Measurements from ENCODE around the gene SLC45A2.
"Not testable (repeated sequence)": the region's sequence is repeated elsewhere in the genome, so short reads cannot be mapped to it uniquely, and the experiment has no call there.

The SLC45A2 gene, protein sequence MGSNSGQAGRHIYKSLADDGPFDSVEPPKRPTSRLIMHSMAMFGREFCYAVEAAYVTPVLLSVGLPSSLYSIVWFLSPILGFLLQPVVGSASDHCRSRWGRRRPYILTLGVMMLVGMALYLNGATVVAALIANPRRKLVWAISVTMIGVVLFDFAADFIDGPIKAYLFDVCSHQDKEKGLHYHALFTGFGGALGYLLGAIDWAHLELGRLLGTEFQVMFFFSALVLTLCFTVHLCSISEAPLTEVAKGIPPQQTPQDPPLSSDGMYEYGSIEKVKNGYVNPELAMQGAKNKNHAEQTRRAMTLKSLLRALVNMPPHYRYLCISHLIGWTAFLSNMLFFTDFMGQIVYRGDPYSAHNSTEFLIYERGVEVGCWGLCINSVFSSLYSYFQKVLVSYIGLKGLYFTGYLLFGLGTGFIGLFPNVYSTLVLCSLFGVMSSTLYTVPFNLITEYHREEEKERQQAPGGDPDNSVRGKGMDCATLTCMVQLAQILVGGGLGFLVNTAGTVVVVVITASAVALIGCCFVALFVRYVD

DNA sequence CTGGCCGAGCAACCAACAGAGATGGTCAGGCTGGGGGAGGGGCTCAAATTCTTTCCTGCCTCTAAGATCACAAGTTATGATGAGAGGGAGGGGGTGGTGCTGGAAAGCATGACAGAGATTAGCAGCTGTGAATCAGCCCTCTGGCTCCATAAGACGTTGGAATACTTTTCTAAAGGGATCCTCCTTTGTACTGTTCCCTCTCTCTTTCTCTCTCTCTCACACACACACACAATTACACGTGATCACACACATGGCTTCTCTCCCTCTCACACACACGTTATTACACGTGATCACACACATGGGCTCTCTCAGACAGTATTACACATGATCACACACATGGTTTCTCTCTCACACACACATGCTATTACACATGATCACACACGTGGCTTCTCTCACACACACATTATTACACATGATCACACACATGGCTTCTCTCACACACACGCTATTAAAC lies at the start of gene SLC45A2:
TSS of gene SLC45A2 (minus strand) at position 23 of the 454 bp plus-strand sequence. CDS start 110 bp downstream, outside the sequence.
- DNase-seq = no peak
- intact Hi-C loops (cut with DNase I) = no loop called here

DNA sequence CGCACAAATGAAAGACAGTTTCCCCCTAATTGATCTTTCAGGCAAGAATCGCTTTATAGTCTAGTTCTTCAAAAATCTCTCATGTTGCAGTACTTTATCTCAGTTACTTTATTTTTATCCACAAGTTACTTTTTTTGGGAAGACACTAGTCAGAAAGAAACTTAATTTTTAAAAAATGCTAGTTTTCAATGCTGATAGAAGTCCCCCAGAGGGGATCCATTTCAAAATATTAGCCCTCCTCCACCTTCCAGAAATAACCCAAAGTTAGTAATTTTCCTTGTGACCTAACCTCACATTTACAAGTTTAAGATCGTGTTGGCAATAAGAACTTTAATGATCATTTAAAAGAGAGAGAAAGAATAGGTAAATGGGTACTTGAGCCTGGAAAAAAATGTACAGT lies 47.5 kb upstream of the SLC45A2 start:
- DNase-seq = no peak
- intact Hi-C loops (cut with DNase I) = no loop called here

DNA sequence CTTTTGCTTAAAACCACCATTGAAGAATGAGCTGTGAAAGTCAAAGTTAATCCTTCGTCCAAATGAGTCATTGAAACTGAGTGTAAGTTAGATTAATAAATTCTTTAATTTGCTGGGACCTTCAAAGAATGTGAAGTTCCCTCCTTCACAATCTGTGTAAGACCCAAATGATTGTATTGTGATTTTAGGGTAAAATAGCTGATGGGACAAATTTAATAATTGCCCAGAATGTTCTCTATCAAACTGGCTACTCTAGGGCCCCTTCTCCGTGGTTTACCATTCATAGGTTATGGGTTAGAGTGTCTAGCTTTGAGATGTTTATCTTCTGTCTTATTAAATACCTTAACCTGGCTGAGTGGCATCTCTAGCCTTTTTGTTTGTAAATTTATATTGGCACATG lies 46.6 kb upstream of the SLC45A2 start:
- no peak for DNase-seq
- intact Hi-C loops (cut with DNase I) = no loop called here

DNA sequence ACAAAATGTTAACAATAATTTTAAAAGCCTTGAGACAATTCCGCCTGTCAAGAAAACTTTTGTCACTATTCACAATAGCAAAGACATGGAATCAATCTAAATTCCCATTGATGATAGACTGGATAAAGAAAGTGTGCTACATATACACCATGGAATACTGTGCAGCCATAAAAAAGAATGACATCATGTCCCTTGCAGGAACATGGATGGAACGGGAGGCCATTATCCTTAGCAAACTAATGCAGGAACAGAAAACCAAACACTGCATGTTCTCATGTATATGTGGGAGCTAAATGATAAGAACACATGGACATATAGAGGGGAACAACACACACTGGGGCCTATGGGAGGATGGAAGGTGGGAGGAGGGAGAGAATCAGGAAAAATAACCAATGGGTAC lies 46.1 kb upstream of the SLC45A2 start:
- DNase-seq; intact Hi-C loops (cut with DNase I): not testable (repeated sequence)

DNA sequence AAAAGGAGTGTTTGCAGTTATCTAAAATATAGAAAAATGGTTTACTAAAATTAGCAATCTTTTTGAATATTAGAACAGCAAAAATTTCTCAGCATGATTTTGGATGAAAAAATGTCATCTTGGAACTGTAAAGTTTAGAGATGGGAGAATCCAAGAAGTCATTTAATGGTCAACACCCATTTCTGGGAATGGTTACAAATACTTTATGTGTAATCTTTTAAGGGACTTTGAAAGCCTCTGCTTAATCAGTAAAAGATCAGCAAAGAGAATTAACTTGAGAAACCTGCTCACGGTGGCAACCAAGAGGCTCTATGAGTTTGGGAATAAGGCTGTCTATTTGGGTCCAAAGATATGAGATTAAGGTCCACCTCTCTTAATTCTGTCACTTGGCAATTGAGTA lies 45.6 kb upstream of the SLC45A2 start:
- intact Hi-C loops (cut with DNase I) = no loop called here

DNA sequence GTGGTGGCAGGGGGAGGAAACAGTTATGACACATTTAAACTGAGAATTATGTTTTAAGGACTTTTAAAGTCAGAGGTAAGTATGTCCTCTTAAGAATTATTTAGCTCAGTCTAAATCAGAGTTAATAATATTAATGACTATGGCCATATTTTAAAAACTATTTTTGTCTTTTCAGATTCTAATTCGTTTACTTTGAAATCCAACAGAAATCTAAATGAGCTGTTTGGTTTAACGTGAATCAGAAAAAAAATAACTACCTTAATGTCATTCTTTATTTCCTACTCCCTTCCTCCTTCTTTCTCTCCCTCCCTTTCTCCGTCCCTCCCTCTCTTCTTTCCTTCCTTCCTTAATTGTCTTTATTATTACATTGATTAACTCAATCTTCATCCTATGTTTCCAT lies 43.9 kb upstream of the SLC45A2 start:
- intact Hi-C loops (cut with DNase I) = no loop called here

More for the DNA sequence above, 45.6 kb upstream of the SLC45A2 start:
- DNase-seq = no peak

DNA sequence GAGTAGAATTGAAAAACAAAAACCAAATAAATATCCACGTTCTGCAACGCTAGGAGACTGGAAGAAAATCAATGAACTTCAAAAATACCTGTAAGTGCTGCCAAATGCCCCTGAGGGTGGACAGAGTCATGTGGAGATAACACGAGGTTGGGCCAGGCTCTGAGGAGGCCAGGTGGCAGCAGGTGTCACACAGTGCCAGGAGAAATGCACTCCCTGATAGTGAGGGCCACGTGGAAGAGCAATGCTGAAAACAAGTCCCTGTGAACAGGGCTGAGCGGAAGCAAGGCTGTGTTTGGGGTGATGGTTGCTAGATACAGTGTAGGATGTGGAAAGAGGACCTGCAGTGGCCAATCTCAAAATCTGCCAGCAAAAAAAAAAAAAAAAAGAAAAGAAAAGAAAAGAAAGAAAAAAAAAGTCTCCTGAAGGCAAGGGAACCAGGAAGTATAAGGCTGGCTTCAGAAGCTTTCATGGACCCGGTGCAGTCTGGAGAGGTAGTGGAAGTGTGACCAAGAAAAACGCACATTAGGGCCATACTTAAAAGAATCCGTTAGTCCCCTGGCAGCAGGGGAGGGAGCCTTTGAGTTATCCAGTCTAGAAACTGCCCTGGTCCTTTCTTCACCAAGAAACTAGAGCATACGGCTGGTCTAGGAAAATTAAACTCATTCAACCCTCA lies 41.7 kb upstream of the SLC45A2 start:
- DNase-seq = no peak

More for the DNA sequence above, 43.9 kb upstream of the SLC45A2 start:
- DNase-seq = no peak

DNA sequence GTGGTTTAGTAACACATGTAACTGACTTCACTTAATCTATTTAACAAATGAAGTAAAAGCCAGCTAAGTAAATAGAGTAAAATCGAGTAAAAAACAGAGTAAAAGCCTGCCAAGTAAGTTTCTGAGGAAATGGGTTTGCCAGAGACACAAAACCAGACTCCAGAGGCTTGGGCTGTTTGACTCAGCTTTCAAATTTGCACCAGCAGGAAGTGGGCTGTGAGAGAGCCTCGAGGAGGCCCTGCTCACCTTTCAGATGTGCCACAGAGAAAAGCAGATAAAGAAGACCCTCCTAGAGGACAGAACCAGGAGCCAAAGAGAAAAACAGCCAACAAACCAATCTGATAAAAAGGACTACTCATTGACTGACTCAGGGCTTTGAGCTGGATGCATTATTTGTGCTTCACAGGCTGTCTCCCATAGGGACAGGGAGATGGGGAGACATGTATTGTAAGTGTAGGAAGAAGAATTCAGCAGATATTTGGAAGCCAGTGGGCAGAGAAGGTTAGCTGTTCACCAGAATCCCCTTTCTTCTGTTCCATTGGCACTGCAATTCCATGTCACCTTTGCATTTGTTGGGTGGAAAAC lies 37.7 kb upstream of the SLC45A2 start:
- intact Hi-C loops (cut with DNase I) = no loop called here
- no peak for DNase-seq

More for the DNA sequence above, 41.7 kb upstream of the SLC45A2 start:
- intact Hi-C loops (cut with DNase I) = no loop called here

DNA sequence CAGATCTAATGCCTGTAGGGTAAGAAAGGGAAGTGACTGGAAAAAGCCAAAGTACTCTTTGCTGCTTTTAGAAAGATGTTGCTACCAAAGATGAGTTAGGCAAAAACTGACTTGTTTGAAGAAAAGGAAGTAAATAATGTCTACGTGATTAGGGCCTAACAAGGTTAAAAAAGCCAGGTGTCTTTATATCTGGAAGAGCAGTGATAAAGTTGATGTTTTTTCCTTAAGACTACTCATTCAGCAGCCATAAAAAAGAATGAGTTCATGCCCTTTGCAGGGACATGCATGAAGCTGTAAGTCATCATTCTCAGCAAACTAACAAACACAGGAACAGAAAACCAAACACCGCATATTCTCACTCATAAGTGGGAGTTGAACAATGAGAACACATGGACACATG lies 36.8 kb upstream of the SLC45A2 start:
- intact Hi-C loops (cut with DNase I) = no loop called here
- DNase-seq = no peak

DNA sequence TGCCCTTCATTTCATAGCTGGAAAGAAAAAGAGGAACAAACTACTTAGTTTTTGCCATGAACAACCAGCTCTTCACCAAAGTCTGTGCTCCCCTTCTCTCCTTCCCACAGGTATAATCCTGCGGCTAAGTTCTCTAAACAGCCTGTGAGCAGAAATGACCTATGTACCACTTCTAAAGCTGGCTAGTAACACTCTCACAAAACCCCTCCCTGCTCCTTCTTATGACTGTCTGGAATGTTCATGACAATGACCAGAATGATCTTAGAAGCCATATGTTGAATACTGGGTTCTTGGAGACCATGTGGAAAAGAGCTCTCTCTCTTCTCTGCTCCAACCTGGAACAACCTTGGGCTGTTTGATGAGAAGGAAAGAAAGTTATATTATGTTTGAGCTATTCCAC lies 36.2 kb upstream of the SLC45A2 start:
- intact Hi-C loops (cut with DNase I) = no loop called here
- DNase-seq = no peak

DNA sequence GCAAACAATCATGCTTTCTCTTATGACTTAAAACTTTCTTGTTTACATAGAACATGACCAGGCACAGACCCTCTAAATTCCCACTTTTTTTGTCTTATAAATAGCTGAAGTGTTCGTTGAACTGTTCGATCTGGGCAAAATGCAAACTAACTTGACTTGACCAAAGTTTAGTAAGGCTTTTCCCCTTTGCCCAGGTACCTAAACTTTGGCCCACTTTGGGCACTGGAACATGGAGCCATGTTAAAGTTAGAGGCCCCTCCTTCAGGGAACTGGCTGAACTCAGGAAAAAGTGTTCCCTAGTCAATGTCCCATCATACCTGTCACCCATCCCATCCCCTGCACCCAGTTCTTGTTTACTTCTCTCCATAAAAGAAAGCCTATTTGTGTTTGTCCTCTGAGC lies 32.8 kb upstream of the SLC45A2 start:
- intact Hi-C loops (cut with DNase I) = no loop called here
- no peak for DNase-seq

DNA sequence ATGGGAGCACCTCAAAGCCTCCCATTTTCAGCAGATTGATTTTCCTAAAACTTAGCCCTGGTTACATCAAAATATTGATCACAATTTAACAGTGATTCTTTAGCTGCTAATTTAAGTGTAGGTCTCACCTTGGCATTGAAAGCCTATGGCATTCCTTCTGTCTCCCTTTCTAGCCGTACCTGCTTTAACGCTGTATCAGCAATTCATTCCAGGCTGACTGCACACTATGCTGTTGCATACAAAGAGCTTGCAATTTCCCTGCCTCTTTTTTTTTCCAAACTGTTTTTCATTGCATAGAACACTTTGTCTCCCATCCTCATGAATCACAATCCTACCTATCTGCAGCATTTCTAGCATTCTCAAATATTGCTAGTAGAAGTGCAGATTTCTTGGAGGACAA lies 32.3 kb upstream of the SLC45A2 start:
- intact Hi-C loops (cut with DNase I) = no loop called here
- DNase-seq = no peak

DNA sequence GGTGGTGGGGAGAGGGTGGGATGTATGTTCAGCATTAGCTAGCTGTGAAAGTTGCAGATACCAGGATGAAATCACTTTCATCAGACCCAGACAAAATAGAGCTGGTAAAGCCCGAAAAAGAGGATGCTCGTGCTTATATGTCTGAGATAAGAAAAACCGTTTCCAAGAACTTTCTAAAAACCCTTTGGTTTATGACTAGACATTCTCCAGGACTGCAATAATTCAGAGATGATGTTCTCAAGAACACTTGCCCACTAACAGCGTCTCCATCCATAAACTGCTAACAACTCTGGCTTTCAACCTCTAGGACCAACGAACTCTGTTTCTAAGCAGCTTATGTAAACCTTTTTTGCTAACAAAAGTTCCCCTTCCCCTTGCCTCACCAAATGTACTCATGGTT lies 31.7 kb upstream of the SLC45A2 start:
- intact Hi-C loops (cut with DNase I) = no loop called here

DNA sequence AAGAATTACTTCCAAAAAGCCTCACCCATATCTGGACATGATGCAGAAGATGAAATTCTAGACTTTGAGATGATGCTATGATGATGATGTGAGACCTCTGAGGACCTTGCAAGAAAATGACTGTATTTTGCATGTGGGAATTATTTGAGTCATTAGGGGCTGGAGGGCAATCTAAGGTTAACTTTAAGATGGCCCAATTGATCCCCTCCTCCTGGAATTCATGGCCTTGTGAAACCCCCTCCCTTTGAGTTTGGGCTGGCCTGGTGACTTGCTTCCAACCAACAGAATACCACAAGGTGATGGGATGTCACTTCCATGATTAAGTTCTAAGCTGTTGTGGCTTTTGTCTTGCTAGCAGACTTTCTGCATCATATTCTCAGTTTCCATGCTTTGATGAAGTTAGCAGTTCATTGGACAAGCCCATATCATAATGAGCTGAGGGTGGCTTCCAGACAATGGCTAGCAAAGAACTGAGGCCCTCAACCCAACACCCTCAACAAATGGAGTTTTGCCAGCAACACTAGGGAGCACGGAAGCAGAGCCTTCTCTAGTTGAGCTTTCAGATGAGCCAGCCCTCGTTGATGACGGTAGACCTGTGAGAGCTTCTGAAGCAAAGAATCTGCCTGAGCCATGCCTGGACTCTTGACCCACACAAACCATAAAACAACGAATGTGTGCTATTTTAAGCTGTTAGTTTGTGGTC lies 30.8 kb upstream of the SLC45A2 start:
- intact Hi-C loops (cut with DNase I) = no loop called here
- DNase-seq = no peak

More for the DNA sequence above, 31.7 kb upstream of the SLC45A2 start:
- DNase-seq = no peak

DNA sequence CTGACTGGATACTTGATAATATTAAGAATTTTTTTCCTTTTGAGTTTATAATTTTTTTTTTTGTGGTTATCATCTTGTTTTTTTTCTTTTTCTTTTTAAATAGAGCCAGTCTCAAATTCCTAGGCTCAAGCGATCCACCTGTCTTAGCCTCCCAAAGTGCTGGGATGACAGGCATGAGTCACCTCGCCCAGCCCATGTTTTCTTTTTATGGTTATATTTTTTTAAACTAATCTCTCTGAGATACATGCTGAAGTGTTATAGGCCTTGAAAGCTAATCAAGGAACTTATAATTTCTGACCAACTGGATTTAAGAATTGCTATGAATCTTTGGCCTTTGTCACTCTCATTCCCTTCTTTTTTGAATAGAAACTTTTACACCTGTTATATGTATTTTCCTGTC lies 30.1 kb upstream of the SLC45A2 start:
- DNase-seq = no peak
- intact Hi-C loops (cut with DNase I) = no loop called here

DNA sequence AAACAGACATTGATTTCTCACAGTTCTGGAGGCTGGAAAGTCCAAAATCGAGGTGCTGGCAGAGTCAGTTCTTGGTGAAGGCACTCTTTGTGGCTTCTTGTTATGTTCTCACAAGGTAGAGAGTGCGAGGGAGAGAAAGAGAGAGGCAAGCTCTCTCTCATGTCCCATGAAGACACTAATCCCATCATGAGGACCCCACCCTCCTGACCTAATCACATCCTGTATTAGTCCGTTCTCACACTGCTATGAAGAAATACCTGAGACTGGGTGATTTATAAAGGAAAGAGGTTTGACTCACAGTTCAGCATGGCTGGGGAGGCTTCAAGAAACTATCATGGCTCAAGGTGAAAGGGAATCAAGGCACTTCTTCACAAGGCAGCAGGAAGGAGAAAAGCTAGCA lies 29.1 kb upstream of the SLC45A2 start:
- intact Hi-C loops (cut with DNase I) = no loop called here
- DNase-seq = no peak

DNA sequence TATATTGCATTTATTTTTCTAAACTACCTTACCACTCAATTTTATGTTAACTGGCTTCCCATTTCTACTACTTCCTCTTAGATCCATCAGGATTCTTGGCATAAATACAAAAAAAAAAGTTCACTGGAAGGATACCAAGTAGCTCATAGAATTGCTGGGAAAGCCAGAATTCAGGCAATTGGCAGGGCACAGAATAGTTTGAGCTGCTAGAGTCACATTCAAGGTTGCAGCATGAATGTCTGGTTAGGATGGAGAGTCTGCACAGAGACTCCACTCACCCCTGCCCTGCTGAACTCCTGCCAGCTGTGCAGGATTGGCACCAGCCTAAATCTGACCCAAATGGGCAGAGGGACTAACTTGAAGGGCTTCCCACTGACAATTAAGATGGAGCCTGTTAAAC lies 28.3 kb upstream of the SLC45A2 start:
- intact Hi-C loops (cut with DNase I) = no loop called here
- DNase-seq = peak in 4 of 42 donors; percentile 12 to 29 (median 18)

DNA sequence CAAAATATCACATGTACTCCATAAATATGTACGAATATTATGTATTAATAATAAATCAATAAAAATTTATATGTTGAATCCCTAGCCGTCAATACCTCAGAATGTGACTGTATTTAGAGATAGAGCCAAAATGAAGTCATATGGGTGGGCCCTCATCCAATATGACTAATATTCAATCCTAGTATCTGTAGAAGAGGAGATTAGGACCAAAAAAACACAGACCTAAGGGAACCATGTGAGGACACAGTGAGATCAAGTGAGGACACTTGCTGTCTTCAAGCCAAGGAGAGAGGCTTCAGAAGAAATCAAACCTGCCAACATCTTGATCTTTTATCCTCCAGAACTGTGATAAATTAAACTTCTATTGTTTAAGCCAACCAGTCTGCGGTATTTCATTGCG lies 27.0 kb upstream of the SLC45A2 start:
- intact Hi-C loops (cut with DNase I) = no loop called here
- no peak for DNase-seq

DNA sequence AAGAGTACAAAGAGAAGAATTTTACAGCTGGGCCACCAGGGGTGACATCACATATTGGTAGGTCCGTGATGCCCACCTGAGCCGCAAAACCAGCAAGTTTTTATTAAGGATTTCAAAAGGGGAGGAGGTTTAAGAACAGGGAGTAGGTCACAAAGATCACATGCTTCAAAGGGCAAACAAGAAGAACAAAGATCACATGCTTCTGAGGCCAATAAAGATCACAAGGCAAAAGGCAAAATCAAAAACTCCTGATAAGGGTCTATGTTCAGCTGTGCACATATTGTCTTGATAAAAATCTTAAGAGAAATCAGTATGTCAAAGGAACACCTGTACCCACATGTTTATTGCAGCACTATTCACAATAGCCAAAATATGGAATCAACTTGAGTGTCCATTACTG lies 25.7 kb upstream of the SLC45A2 start:
- DNase-seq; intact Hi-C loops (cut with DNase I): not testable (repeated sequence)

Data from head of caudate nucleus (tissue), 42 donors.